ENCODE results near the gene NADSYN1.
A peak's percentile ranks its signal among the peaks of the same experiment; 100 is the strongest.

NADSYN1 gene

DNA sequence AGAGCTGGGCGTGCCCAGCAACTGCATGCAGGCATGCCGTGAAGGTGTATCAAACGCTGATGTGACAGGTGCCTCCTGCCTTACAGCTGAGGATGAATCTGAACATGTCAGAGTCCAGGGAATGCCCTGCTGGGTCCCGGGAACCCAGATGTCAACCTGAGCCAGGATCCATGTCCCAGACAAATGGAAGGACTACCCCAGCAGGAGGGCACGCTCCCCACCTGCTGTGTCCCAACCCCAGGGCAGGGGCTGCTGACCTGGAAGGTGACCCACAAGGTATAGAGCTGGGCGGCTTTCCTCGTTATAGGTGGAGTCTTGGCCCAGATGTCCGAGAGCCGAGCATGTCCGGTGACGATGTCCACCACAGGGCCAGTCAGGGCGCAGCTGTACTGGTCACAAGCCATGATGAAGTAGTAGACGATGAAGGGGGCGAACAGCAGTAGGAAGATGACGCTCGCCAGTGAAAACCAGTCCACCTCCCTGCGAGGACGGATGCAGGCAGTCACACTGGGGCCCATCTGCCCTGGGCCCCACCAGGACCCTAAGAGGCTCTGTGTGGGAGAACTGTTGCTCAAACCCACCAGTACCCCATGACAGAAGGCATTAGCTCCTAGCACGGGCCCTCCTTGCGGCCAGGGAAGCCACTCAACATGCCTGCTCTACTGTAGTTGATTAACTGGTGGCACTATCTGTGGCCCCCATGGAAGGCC lies 9.1 kb upstream of the NADSYN1 start:
- peaks cover 20% of the 10 kb centered on the region for H3K79me2 ChIP-seq (ENCODE audit: low read length)
- H3K36me3 ChIP-seq (replicated peaks; ENCODE audit: low read depth, low read length), result peaks cover 85% of the 10 kb centered on the region
- H3K9me3 ChIP-seq (ENCODE audit: insufficient read depth, low read length), result peaks cover 17% of the 10 kb centered on the region; the same call in 1 of the 2 replicates
- H3K27ac ChIP-seq (ENCODE audit: low read length), result no peak overlapping the region
- no peaks in the 10 kb centered on the region for H3K27me3 ChIP-seq (ENCODE audit: low read depth, low read length)
- H2AFZ ChIP-seq (ENCODE audit: low read depth, low read length), result no peak overlapping the region
- peaks cover 9% of the 10 kb centered on the region for H3K4me1 ChIP-seq (ENCODE audit: low read length)
- no peak overlapping the region for H3K4me3 ChIP-seq (ENCODE audit: low read length)
- no peak overlapping the region for H3K4me2 ChIP-seq (ENCODE audit: low read length)
- H4K20me1 ChIP-seq (ENCODE audit: insufficient read depth, low read length), result no peaks in the 10 kb centered on the region; the same call in 1 of the 2 replicates
- no peak for TF ChIP-seq CTCF (IDR thresholded peaks at IDR 0.05; ENCODE audit: low read depth, low read length)
- no peak for TF ChIP-seq EZH2phosphoT487 (IDR thresholded peaks at IDR 0.05; ENCODE audit: low read depth)
- H3K9ac ChIP-seq (ENCODE audit: low read length), result no peak overlapping the region

GRCh38 chr11:71444811-71445210 lies 8.2 kb upstream of the NADSYN1 start:
- TF ChIP-seq EZH2phosphoT487 (IDR thresholded peaks at IDR 0.05; ENCODE audit: low read depth), result no peak
- TF ChIP-seq CTCF (IDR thresholded peaks at IDR 0.05; ENCODE audit: low read depth, low read length), result no peak
- Histone ChIP-seq H3K9me3 (ENCODE audit: insufficient read depth, low read length) (peaks cover 17% of the 10 kb centered on the region; the same call in 1 of the 2 replicates), H3K9ac (ENCODE audit: low read length) (no peak overlapping the region), H3K79me2 (ENCODE audit: low read length) (peaks cover 29% of the 10 kb centered on the region), H4K20me1 (ENCODE audit: insufficient read depth, low read length) (no peaks in the 10 kb centered on the region; the same call in 1 of the 2 replicates), H3K27ac (ENCODE audit: low read length) (no peak overlapping the region), H3K4me1 (ENCODE audit: low read length) (peaks cover 14% of the 10 kb centered on the region), H3K4me3 (ENCODE audit: low read length) (no peak overlapping the region), H2AFZ (ENCODE audit: low read depth, low read length) (no peak overlapping the region), H3K4me2 (ENCODE audit: low read length) (no peak overlapping the region), H3K27me3 (ENCODE audit: low read depth, low read length) (no peaks in the 10 kb centered on the region), H3K36me3 (replicated peaks; ENCODE audit: low read depth, low read length) (peaks cover 76% of the 10 kb centered on the region)

DNA sequence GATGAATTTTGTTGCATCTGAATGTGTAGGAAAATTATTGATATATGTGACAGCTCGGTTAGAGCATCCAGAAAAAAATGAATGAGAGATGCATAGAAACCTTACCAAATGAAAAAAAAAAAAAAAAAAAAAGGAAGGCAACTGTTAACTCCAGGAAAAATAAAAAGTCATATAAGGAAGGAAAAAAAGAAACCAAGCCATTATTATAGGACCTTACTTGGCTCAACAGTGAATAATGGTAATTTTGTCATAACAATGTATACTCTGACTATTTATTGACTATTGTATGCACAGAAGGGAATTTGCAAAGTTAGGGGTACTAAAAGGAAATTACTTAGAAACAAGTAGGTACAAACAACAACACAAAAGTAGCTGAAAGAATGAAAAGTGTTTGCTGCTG lies 6.9 kb upstream of the NADSYN1 start:
- Histone ChIP-seq H3K27me3 (ENCODE audit: low read depth, low read length) (no peaks in the 10 kb centered on the region), H3K79me2 (ENCODE audit: low read length) (peaks cover 35% of the 10 kb centered on the region), H4K20me1 (ENCODE audit: insufficient read depth, low read length) (no peaks in the 10 kb centered on the region; the same call in 1 of the 2 replicates), H2AFZ (ENCODE audit: low read depth, low read length) (no peak overlapping the region), H3K27ac (ENCODE audit: low read length) (no peak overlapping the region), H3K4me2 (ENCODE audit: low read length) (no peak overlapping the region), H3K4me3 (ENCODE audit: low read length) (no peak overlapping the region), H3K4me1 (ENCODE audit: low read length) (peaks cover 18% of the 10 kb centered on the region), H3K9ac (ENCODE audit: low read length) (no peak overlapping the region), H3K36me3 (replicated peaks; ENCODE audit: low read depth, low read length) (peaks cover 64% of the 10 kb centered on the region), H3K9me3 (ENCODE audit: insufficient read depth, low read length) (peaks cover 17% of the 10 kb centered on the region; the same call in 1 of the 2 replicates)
- TF ChIP-seq CTCF (IDR thresholded peaks at IDR 0.05; ENCODE audit: low read depth, low read length) (no peak), EZH2phosphoT487 (IDR thresholded peaks at IDR 0.05; ENCODE audit: low read depth) (no peak)

- no peak for TF ChIP-seq CTCF (IDR thresholded peaks at IDR 0.05; ENCODE audit: low read depth, low read length)
- no peak for TF ChIP-seq EZH2phosphoT487 (IDR thresholded peaks at IDR 0.05; ENCODE audit: low read depth)
- Histone ChIP-seq H3K4me2 (ENCODE audit: low read length) (peak overlapping the region; percentile 83), H3K36me3 (replicated peaks; ENCODE audit: low read depth, low read length) (peaks cover 61% of the 10 kb centered on the region), H3K9me3 (ENCODE audit: insufficient read depth, low read length) (peaks cover 17% of the 10 kb centered on the region; the same call in 1 of the 2 replicates), H3K9ac (ENCODE audit: low read length) (peak overlapping the region; percentile 78), H3K4me1 (ENCODE audit: low read length) (peaks cover 20% of the 10 kb centered on the region), H3K27me3 (ENCODE audit: low read depth, low read length) (no peaks in the 10 kb centered on the region), H2AFZ (ENCODE audit: low read depth, low read length) (no peak overlapping the region), H4K20me1 (ENCODE audit: insufficient read depth, low read length) (no peaks in the 10 kb centered on the region), H3K27ac (ENCODE audit: low read length) (0 out of 2 replicates have a peak overlapping the region, but pooled peaks have one; percentile 53), H3K4me3 (ENCODE audit: low read length) (peak overlapping the region; percentile 87), H3K79me2 (ENCODE audit: low read length) (peaks cover 35% of the 10 kb centered on the region)
Observed at GRCh38 chr11:71446942-71447688, 5.9 kb upstream of the NADSYN1 start.
